HG03108 (cell line): ENCODE data around the gene CHTF8.
"Not testable (repeated sequence)": the region's sequence is repeated elsewhere in the genome, so short reads cannot be mapped to it uniquely, and the experiment has no call there.

Source experiments
- ATAC-seq: cut with Tn5 transposase; IDR thresholded peaks from one replicate; pipeline ENCODE4 v1.9.1; 2021; ENCODE audit warnings: moderate library complexity; ENCODE audit not compliant: unreplicated experiment

Gene CHTF8

DNA sequence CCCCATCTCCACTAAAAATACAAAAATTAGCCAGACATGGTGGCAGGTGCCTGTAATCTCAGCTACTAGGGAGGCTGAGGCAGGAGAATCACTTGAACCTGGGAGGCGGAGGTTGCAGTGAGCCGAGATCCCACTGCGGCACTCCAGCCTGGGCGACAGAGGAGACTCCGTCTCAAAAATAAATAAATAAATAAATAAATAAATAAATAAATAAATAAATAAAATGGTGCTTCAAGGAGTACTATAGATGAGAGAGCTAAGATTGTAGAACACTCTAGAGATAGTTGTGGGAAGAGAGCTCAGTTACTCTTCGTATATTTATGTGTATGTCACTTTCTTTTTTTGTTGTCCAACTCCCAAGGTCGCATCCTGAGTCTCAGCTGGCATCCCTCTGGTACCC, 7.1 kb upstream of the CHTF8 start:
- ATAC-seq, result not testable (repeated sequence)

DNA sequence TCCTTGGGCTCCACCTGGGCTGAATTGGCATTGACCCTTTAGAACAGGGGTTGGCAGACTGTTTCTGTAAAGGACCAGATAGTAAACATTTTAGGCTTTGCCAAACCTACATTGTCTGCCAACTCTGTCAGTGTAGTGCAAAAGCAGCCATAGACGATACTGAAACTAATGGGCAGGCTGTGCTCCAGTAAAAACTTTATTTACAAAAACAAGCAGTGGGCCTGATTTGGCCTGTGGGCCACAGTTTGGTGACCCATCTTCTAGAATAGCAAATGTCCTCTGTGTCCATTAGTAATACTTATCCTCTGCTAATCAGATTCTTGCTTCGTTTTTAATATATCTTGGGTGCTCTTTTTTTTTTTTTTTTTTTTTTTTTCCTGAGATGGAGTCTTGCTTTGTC, 6.2 kb upstream of the CHTF8 start:
- ATAC-seq, result no peak

DNA sequence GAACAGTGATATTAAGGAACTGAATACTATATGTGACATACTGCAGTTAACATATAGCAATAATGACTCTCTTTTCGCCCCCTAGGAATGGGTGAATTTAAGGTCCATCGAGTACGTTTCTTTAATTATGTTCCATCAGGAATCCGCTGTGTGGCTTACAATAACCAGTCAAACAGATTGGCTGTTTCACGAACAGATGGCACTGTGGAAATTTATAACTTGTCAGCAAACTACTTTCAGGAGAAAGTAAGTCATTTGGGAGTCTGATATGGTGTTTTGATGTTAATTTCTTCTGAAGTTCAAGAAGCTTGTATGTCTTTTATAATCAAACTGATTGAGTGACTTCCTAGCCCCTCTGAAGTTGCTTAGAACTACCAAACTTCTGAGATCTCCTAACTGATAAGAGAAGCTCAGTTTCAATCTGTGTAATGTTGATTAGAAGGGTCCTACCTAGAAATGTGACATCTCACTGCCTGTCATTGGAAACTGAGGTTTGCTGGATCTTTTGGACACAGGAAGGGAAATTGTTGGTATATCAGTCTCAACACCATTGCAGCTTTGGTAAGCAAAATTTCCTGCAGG, 1.1 kb upstream of the CHTF8 start:
- no peak for ATAC-seq

DNA sequence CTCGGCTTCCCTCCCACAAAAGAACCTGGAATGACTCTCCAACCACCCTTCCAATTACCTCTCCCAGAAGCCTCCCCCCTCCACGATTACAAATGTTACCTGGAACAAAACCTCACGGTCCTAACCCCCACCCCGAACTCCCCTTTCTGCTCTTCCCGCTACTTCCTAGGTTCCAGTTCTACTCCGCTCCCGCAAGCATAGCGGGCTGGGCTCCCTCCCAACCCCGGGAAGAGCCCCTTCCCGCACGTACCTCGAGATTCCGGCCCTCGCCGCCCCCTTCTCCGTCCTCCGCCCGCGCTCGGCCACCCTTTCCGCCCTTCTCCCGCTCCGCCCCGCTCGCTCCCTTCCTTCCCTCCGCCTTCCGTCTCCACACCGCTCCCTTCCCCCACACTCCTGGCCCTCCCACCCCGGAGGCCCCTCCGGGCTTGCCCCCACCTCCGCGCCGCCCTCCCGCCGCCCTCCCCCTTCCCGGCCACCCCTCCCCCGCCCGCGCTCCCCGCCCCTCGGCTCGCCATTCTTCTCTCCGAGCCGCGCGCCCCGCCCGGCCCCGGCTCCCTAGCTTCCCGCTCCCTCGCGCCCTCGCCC, 457 bp downstream of the CHTF8 start:
- ATAC-seq, result peak; percentile 35

DNA sequence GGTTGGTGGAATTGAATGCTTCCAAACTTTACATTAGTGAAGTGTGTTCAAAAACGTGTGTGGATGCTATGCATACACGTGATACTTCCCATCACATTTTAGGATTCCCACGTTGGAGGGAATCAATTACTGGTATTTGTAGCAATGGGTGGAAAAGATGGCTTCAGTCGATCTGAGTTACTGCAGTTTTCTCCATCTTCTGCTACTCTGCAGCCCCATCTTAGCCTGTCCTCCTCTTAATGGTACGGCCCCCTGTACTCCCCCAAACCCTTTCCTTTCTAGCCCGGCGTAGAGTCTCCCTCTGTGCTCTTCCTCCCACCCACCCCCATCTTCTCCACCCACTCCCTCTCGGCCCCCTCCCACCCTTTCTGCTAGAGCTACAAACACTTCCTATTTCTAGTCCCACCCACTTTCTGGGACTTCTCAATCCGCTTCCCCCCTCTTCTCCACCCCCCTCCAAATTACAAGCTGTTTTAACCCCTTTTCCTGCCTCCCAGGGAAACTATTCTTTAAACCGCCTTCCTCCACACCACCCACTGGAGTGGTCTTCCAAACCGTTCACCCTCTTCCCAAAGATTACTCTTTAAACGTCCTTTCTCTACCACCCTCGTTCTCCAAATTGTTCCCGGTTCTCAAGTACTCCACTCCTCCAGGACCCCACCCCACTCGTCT, 1.1 kb downstream of the CHTF8 start:
- ATAC-seq, result no peak

DNA sequence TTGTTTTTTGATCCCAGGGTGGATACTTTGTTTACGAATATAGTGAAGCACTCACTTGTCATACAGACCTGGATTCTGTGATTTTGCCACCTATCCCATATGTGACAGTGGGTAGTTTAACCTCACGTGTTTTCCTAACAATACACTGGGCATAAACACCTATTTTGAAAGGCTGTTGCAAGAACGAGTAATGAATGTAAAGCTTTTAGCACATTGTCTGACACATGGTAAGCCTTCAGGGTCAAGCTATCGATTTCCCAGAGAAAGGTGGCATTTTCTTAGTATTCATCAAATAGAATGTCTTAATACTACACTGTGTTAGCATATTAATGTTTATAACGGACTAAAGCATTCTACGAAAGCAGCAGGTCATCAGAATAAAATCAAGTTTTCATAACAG, 1.9 kb downstream of the CHTF8 start:
- no peak for ATAC-seq

DNA sequence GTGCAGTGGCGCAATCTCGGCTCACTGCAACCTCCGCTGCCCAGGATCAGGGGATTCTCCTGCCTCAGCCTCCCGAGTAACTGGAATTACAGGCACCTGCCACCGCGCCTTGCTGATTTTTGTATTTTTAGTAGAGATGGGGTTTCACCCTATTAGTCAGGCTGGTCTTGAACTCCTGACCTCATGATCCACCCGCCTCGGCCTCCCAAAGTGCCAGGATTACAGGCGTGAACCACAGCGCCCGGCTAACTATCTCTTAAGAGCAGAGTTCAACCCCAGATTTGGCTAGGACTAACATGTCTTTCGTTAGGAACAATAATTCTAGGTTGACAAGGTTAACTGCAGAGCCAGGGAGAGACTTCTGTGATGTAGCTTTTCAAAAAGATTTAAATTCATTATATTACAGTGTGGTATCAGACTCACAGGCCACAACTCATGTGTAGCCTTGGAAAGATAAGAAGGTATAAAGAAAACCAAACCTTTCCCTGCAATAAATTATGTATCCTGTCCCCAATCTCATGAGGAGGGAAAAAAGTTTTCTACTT, 4.3 kb downstream of the CHTF8 start:
- no peak for ATAC-seq

DNA sequence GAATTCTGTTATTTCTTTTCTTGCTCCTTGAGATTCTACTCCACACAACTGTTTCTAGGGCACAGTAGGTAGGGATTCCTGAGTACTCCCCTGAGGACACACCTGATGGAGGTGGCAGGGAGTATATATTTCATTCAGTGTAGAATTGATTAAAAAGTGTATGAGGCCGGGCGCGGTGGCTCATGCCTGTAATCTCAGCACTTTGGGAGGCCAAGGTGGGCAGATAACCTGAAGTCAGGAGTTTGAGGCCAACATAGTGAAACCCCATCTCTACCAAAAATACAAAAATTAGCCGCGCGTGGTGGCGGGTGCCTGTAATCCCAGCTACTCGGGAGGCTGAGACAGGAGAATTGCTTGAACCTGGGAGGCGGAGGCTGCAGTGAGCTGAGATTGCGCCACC, 5.6 kb downstream of the CHTF8 start:
- not testable (repeated sequence) for ATAC-seq

DNA sequence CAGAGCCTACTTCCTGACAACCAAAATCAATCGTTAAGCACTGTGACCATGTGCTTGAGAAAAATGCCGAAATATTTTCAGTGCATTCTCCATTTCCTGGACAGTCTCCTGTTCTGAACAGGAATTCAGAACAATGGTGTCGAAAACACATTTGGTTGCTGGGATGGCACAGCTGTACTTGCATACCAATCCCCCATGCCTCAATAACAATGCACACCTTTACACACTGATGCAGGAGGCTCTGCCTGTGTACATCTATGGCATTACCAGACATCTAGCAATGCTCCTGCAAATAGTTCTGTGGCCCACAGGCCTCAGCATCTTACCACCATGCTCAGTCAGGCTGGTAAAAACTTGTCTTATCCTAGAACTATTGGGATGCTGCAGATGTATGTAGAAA, 6.2 kb downstream of the CHTF8 start:
- no peak for ATAC-seq

DNA sequence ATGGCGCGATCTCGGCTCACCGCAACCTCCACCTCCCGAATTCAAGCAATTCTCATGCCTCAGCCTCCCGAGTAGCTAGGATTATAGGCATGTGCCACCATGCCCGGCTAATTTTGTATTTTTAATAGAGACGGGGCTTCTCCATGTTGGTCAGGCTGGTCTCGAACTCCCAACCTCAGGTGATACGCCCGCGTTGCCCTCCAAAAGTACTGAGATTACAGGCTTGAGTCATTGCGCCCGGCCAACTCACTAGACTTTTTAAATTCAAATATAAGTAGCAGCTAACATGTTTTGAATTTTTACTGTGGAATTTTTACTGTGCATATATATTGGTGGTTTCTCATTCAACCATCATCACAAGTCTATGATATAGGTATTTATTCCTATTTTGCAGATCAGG, 7.4 kb downstream of the CHTF8 start:
- not testable (repeated sequence) for ATAC-seq

DNA sequence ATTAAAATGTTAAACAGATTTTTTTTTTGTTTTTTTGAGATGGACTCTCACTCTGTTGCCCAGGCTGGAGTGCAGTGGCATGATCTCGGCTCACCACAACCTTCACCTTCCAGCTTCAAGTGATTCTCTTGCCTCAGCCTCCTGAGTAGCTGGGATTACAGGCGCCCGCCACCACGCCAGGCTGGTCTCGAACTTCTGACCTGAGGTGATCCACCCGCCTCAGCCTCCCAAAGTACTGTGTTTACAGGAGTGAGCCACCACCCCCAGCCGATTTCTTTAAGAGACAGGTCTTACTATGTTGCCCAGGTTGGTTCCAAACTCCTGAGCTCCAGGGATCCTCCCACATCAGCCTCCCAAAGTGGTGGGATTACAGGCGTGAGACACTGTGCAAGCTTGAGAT, 8.0 kb downstream of the CHTF8 start:
- ATAC-seq, result not testable (repeated sequence)

DNA sequence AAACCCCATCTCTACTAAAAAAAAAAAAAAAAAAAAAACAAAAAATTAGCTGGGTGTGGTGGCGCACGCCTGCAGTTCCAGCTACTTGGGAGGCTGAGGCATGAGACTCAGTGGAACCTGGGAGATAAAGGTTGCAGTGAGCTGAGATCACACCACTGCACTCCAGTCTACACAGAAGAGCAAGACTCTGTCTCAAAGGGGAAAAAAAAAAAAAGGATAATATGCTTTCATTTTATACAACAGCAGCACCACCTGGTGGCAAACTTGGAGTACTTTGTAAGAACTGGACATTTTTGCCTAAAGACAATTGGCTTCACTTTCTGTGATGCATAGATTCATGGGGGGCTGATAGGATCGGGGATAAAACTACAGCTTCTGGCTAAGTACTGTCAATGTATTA, 8.5 kb downstream of the CHTF8 start:
- no peak for ATAC-seq

DNA sequence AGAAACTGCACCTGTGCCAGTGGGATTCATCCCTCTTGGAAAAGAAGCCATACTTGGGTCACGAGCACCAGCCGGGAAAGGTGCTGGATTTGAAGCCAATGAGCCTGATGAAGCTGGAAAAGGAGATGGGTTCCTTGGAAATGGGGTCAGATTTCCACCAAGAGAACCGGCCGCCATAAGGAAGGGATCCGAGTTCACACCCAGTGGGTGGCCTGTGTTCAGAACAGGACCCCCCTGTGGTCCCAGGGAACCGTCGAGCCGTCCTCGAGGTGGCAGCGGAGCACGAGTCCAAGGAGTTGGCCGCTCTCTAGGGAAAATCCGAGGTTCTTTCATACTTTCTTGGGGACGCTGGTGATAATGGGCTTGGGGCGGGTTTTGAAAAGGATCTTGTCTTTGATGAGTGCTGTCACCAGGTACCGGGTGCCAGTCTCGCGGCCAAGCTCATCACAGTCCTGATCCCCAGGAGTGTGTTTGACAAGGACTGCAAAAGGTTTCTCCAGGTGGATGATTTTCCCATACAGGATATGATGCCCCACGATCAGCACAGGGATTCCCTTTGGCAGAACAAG, 12.2 kb downstream of the CHTF8 start:
- no peak for ATAC-seq

DNA sequence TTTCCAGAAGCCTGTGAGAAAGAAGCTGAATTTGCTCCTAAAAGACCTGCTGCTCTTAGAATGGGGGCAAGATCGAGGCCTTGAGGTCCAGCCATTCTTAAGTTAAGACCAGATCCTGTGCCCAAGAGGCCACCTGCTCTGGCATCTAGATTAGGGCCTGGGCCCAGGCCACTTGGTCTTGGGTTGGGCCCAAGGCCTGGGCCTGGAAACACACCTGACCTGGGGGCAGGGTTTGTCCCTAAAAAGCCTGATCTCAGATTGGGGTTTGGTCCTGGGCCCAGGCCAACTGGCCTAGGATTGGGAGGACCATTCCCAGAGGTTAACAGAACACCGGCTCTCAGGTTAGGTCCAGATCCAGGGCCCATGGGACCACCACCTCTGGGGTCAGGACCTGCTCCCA, 12.9 kb downstream of the CHTF8 start:
- no peak for ATAC-seq

DNA sequence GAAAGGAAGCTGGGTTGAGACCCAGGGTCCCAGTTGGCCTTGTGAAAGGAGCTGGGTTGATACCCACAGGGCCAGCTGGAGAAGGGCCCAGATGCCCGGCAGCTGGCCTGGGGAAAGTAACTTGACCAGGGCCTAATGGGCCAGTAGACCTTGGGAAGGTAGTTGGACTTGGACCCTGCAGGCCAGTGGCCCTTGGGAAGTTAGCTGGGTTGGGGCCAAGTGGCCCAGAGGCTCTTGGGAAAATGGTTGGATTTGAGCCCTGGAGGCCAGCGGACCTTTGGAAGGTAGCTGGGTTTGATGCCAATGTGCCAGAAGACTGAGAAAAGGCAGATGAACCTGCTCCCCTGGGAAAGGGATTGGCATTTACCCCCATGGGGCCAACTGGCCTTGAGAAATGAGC, 13.4 kb downstream of the CHTF8 start:
- ATAC-seq, result no peak

DNA sequence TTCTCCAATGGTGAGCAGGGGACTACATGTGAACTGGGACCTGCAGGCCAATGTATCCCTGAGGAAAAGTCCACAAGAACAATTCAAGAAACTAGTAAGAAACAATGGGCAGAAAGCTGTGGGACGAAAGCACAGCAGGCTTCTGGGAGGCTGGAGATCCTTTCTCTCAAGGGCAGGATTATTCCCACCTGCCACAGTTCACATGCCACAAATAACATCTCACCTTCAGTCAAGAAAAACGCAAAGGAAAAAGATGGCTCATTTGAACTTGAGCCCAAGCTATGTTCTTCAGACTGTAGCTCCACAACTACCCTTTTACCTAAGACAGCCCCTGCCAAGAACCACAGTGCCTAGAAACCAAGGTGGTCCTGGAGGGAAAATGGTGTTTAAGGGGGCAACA, 13.9 kb downstream of the CHTF8 start:
- no peak for ATAC-seq

DNA sequence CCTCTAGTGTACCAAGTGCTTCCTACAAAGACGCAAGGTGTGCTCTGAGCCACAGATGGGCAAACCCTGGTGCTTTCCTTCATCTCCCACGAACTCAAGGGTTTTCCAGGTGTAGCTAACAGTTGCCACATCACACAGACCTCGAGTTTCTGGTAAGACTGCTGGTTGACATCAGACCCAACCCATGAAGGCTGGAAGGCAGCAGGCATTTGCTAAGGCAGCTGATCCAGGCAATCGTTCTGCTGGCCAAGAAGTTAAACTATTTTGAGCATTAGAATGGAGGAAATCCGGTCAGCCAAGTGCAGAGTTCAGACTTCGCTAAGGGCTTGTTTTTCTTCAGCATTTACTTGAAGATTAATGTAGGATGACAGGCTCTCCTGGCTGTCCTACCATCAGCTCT, 15.5 kb downstream of the CHTF8 start:
- no peak for ATAC-seq

DNA sequence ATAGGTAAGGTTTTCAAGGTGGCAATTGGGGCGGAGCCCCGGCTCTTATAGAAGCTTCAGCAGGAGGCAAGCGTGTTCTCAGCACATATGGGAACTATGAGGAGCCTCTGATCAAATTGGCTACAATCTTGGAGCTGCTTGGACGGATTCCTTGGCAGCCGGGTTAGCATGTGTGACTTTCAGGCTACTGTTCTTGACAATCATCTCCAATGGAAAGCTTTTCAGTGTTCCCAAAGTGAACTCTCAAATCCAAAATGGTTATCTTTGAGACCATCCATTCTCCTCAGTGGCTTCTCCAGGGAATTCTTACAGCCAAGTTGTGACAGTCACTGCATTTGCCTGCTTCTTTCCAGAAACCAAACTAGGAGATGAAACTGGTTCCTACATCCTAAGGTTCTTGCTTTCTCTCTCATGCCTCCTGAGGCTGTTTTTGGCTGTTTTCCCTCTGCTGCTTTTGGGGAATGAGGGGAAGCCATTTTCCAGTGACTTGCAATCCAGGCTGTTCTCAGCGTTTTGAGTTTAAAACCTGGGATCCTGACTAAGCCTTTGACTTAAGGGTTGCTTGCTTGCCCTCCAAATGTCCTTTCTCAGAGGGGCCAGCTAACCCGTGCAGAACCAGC, 16.0 kb downstream of the CHTF8 start:
- ATAC-seq, result no peak

DNA sequence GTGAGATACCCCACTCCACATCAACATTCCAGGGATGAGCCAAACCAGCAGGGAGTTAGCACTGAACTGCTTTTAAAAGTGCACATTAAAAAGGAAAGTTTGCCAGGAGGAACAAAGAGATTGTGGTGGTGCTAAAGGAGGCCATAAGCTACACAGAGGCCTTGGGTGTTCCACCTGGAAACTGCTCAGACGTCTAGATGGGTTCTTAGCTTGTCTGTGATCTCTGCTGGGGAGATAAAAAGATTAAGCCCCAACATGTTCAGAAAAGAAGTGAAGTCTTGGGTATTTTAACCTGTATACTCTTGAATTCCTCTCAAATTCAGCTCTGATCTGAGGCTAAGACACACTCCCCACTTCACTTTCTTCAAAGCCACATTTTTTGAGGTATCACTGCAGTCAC, 16.6 kb downstream of the CHTF8 start:
- ATAC-seq, result no peak

DNA sequence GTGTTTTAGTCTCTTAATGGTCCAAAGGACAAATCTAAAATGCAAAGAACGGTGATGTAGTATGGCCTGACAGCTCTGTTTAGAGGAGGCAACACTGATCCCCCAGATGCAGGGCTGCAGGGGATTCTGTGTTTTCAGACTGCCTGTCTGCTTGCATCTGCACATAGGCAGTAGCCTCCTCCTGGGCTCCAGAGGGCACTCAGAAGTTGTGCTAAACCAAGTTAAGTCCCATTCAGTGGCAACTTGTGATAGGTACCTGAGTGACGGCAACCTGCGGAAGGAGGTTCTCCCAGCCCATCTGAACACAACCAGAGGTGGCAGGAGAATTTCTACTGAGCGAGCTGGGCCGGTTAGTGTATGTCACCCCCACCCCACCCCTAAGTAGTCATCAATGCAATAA, 17.0 kb downstream of the CHTF8 start:
- no peak for ATAC-seq

DNA sequence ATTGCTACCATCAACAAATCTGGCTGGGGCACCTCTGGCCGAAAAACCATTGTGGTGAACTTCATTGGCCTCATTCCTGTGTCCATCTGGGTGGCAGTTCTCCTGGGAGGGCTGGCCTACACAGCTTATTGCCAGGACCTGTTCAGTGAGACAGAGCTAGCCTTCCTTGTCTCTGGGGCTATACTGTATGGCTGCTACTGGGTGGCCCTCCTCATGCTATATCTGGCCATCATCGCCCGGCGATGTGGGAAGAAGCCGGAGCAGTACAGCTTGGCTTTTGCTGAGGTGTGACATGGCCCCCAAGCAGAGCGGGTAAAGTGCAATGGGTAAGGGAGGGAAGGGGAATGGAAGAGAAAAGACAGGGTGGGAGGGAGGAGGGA, 17.4 kb downstream of the CHTF8 start:
- no peak for ATAC-seq
